Colonic mucosa (tissue), 4 donors: ENCODE measurements around the gene C3AR1. TPM values are rescaled to one million over a fixed set of nuclear protein-coding genes. Genes with fewer than 3 reads are reported as not detected.

Experiments
- DNase-seq: peaks from one replicate; pipeline ENCODE4 v3.0.0-alpha.2; 2020
- H3K27ac ChIP-seq: fragments of 200-600 bp; one replicate; pipeline ENCODE4 v1.8.0; 2021
- H3K27me3 ChIP-seq: fragments of 200-600 bp; one replicate; pipeline ENCODE4 v1.8.0; 2021
- H3K36me3 ChIP-seq: fragments of 200-600 bp; one replicate; pipeline ENCODE4 v1.8.0; 2021
- H3K4me1 ChIP-seq: fragments of 200-600 bp; one replicate; pipeline ENCODE4 v1.8.0; 2021; ENCODE audit warnings: mild to moderate bottlenecking
- H3K4me3 ChIP-seq: fragments of 200-600 bp; one replicate; pipeline ENCODE4 v1.8.0; 2021
- H3K9ac ChIP-seq, 2 donors: one replicate each; pipeline ENCODE4 v1.7.0; 2013; ENCODE audit warnings: control low read depth in 2 of 2, low read depth in 2 of 2, low read length in 2 of 2
- H3K9me3 ChIP-seq: fragments of 200-600 bp; one replicate; pipeline ENCODE4 v1.8.0; 2021
- intact Hi-C: fragments of 100-400 bp; cut with DNase I; formaldehyde crosslinking; loops from one replicate; pipeline ENCODE4 v1.14.1; 2022
- total RNA-seq, 2 donors: library from RNA; stranded (reverse); fragmentation: NEBNext Ultra II Directional in 1 of 2; extraction: Animal tissue kit (Norgen Biotek cat#: 25700) in 1 of 2; gene quantifications; one replicate each; pipeline ENCODE4 v1.2.1, GENCODE V29; 2021
- TF ChIP-seq, protein P1 (sequence below): fragments of 200-600 bp; IDR thresholded peaks from one replicate; pipeline ENCODE4 v1.8.0; 2022; ENCODE audit warnings: antibody characterized with exemption, mild to moderate bottlenecking
- donor health status: healthy.
- donor health status: DM: no; HTN: no; CAD: no.
- donor health status: DM: no; HTN: no; CAD: no.

The C3AR1 gene
- total RNA-seq, 2 donors from 2014 or later = 1.8 to 7.9 TPM

GRCh38 chr12:8057839-8058238 is 8.3 kb downstream of the C3AR1 start:
- TF ChIP-seq, protein P1, sequence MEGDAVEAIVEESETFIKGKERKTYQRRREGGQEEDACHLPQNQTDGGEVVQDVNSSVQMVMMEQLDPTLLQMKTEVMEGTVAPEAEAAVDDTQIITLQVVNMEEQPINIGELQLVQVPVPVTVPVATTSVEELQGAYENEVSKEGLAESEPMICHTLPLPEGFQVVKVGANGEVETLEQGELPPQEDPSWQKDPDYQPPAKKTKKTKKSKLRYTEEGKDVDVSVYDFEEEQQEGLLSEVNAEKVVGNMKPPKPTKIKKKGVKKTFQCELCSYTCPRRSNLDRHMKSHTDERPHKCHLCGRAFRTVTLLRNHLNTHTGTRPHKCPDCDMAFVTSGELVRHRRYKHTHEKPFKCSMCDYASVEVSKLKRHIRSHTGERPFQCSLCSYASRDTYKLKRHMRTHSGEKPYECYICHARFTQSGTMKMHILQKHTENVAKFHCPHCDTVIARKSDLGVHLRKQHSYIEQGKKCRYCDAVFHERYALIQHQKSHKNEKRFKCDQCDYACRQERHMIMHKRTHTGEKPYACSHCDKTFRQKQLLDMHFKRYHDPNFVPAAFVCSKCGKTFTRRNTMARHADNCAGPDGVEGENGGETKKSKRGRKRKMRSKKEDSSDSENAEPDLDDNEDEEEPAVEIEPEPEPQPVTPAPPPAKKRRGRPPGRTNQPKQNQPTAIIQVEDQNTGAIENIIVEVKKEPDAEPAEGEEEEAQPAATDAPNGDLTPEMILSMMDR = no peak
- DNase-seq = no peak
- Histone ChIP-seq H3K9ac (no peak overlapping the region), H3K4me3 (no peak overlapping the region), H3K9me3 (no peaks in the 10 kb centered on the region), H3K27ac (no peak overlapping the region), H3K36me3 (no peaks in the 10 kb centered on the region), H3K27me3 (no peaks in the 10 kb centered on the region), H3K4me1 (no peaks in the 10 kb centered on the region)
- intact Hi-C loops = no loop called here

- Histone ChIP-seq H3K4me3 (no peak overlapping the region), H3K27ac (no peak overlapping the region), H3K27me3 (no peaks in the 10 kb centered on the region), H3K4me1 (no peaks in the 10 kb centered on the region), H3K36me3 (no peaks in the 10 kb centered on the region), H3K9me3 (no peaks in the 10 kb centered on the region), H3K9ac (no peak overlapping the region)
- intact Hi-C loops = no loop called here
- DNase-seq = no peak
- TF ChIP-seq, protein P1 = no peak
Measured at GRCh38 chr12:8057306-8057705, 8.9 kb downstream of the C3AR1 start.

DNA sequence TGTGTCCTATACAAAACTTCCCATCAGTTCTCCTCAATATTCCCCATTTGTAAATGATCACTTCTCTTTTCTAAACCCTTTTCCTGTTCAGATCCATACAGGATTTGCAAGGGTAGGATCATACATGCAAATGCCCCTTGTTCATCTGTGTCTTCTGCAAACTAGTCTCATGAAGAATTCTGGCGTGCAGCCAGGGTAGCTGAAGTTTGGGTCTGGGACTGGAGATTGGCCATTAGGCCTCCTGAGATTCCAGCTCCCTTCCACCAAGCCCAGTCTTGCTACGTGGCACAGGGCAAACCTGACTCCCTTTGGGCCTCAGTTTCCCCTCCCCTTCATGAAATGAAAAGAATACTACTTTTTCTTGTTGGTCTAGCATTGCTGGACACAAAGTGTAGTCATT is 11.3 kb downstream of the C3AR1 start:
- Histone ChIP-seq H3K27me3 (no peaks in the 10 kb centered on the region), H3K36me3 (no peaks in the 10 kb centered on the region), H3K27ac (no peak overlapping the region), H3K4me1 (no peaks in the 10 kb centered on the region), H3K9ac (no peak overlapping the region), H3K9me3 (no peaks in the 10 kb centered on the region), H3K4me3 (no peak overlapping the region)
- intact Hi-C loops = no loop called here
- no peak for DNase-seq
- TF ChIP-seq, protein P1 = no peak

DNA sequence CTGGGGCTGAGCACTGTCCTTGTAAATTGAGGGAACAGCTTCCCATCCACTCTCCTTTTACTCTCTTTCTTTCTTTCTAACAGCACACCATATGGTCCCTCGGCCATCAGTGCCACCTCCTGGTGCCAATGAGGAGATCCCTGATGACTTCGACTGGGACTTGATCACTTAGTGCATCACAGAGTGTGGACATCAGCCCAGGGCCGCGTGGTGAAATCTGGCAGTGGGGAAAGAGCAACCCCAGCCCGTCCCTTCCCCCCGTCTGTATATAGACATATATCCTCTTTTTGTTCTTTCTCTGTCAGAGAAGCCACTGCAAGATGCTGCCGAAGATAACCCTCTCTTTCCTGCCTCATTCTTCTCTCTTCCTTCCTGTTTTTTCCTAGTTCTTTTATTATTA is 13.5 kb downstream of the C3AR1 start:
- Histone ChIP-seq H3K4me3 (no peak overlapping the region), H3K4me1 (no peaks in the 10 kb centered on the region), H3K36me3 (peaks cover 14% of the 10 kb centered on the region), H3K9ac (no peak overlapping the region), H3K9me3 (no peaks in the 10 kb centered on the region), H3K27me3 (no peaks in the 10 kb centered on the region), H3K27ac (no peak overlapping the region)
- intact Hi-C loops = no loop called here
- TF ChIP-seq, protein P1 = no peak
- DNase-seq = no peak

- intact Hi-C loops = no loop called here
- no peaks in the 10 kb centered on the region for H3K4me1 ChIP-seq
- H3K27ac ChIP-seq = no peak overlapping the region
- no peak overlapping the region for H3K4me3 ChIP-seq
- no peaks in the 10 kb centered on the region for H3K9me3 ChIP-seq
- H3K27me3 ChIP-seq = no peaks in the 10 kb centered on the region
- no peak overlapping the region for H3K9ac ChIP-seq
- peaks cover 15% of the 10 kb centered on the region for H3K36me3 ChIP-seq
- TF ChIP-seq, protein P1 = no peak
- DNase-seq = no peak
Measured at GRCh38 chr12:8050600-8051250, 15.4 kb downstream of the C3AR1 start.
